Amniotic stem cell (primary cell): ENCODE measurements around the gene TBX19.

Source experiments
- DNase-seq: peaks from one replicate; lab custom pipeline; 2025; lab: John Stamatoyannopoulos, UW

TBX19 gene

GRCh38 chr1:168280296-168280927 is at the start of gene TBX19:
Gene TBX19 (plus strand): TSS chr1:168280877. CDS start chr1:168281091, 214 bp downstream.
- no peak for DNase-seq

GRCh38 chr1:168234846-168235547 is 45.7 kb upstream of the TBX19 start:
- no peak for DNase-seq

GRCh38 chr1:168235548-168235885 is 45.2 kb upstream of the TBX19 start:
- DNase-seq, result no peak

- no peak for DNase-seq
Observed at GRCh38 chr1:168235937-168236336, 44.7 kb upstream of the TBX19 start.

- DNase-seq, result no peak
Observed at GRCh38 chr1:168236836-168237611, 43.7 kb upstream of the TBX19 start.

- no peak for DNase-seq
Observed at GRCh38 chr1:168243198-168243597, 37.5 kb upstream of the TBX19 start.

- DNase-seq, result no peak
Observed at GRCh38 chr1:168243636-168244212, 37.0 kb upstream of the TBX19 start.

GRCh38 chr1:168245042-168245441 is 35.6 kb upstream of the TBX19 start:
- DNase-seq, result no peak

GRCh38 chr1:168246506-168246905 is 34.2 kb upstream of the TBX19 start:
- no peak for DNase-seq

GRCh38 chr1:168252204-168252733 is 28.4 kb upstream of the TBX19 start:
- DNase-seq, result no peak

GRCh38 chr1:168256164-168256563 is 24.5 kb upstream of the TBX19 start:
- DNase-seq, result no peak

GRCh38 chr1:168257397-168257796 is 23.3 kb upstream of the TBX19 start:
- no peak for DNase-seq

GRCh38 chr1:168259567-168259966 is 21.1 kb upstream of the TBX19 start:
- no peak for DNase-seq

- DNase-seq, result no peak
Observed at GRCh38 chr1:168260393-168260792, 20.3 kb upstream of the TBX19 start.

- DNase-seq, result peak; percentile 58
Observed at GRCh38 chr1:168261390-168261789, 19.3 kb upstream of the TBX19 start.

GRCh38 chr1:168263130-168263529 is 17.5 kb upstream of the TBX19 start:
- DNase-seq, result no peak

- no peak for DNase-seq
Observed at GRCh38 chr1:168264296-168264695, 16.4 kb upstream of the TBX19 start.

GRCh38 chr1:168265596-168265995 is 15.1 kb upstream of the TBX19 start:
- no peak for DNase-seq

- no peak for DNase-seq
Observed at GRCh38 chr1:168266644-168267186, 14.0 kb upstream of the TBX19 start.

- DNase-seq, result no peak
Observed at GRCh38 chr1:168271636-168272035, 9.0 kb upstream of the TBX19 start.

GRCh38 chr1:168273575-168273974 is 7.1 kb upstream of the TBX19 start:
- DNase-seq, result no peak

- DNase-seq, result no peak
Observed at GRCh38 chr1:168279253-168279652, 1.4 kb upstream of the TBX19 start.
